ENCODE measurements around the gene NSMCE1. TPM values are rescaled to one million over a fixed set of nuclear protein-coding genes. Genes with fewer than 3 reads are reported as not detected.

The NSMCE1 gene
- total and polyA plus RNA-seq, 2 of the 8 experiments (the other 6 are each of a cell fraction or from before 2014, with no cell fraction given) = 8.1 to 16.6 TPM

DNA sequence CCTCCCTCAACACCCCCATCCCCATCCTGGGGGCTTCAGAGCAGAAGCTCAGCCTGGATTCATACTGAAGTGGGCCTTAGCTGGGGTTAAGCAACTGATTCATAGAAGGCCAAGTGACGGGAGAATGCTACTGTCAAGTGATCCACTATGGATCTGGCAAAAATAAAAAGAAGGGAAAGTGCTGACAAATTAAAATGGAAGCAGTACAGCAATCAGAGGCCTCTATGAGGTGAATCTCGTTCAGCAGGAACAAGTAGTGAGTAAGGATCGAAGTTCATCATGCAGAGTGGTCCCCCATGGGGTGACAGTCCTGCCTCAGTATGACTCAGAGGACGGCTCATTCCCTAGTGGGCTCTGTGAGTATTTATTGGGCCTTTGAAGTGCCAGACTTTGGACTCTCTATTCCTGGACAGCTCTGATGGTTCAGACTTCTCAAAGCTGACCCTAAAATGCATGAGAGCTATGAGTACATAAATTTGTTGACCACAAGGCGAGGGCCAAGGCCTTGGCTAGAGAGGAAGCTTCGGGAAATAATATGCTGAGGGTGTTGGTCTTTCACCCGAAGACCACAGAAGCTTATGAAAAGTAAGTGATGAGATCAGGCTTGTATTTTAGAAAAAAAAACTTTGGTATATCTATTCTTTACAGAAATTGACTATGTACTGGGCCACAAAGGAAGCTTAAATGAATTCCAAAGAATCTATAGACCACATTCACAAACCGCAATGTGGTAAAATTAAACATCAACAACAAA lies 5.3 kb upstream of the NSMCE1 start:
- no peaks in the 10 kb centered on the region for H3K27me3 ChIP-seq (replicated peaks in 1 of 4; ENCODE audit: control insufficient read depth in 3 of 4, extremely low read depth in 1 of 4, insufficient read depth in 3 of 4, low read length in 3 of 4)
- no peak overlapping the region for H3K4ac ChIP-seq (replicated peaks; ENCODE audit: insufficient read length, low read depth, low read length)
- peak overlapping the region; percentile 80; the same call in 1 of the 2 replicates for H2BK20ac ChIP-seq (ENCODE audit: low read length)
- no peak overlapping the region for H4K8ac ChIP-seq (ENCODE audit: extremely low read depth, insufficient read depth, low read length)
- no peak overlapping the region for H2AK5ac ChIP-seq (ENCODE audit: low read depth, low read length)
- H2AFZ ChIP-seq (ENCODE audit: low read length) = no peak overlapping the region
- no peaks in the 10 kb centered on the region for H4K20me1 ChIP-seq (replicated peaks in 1 of 2; ENCODE audit: control insufficient read depth in 1 of 2, insufficient read depth in 2 of 2, low read length in 2 of 2)
- no peak overlapping the region for H2BK15ac ChIP-seq (ENCODE audit: low read length)
- H2BK5ac ChIP-seq (ENCODE audit: low read depth, low read length) = no peak overlapping the region
- H3K23ac ChIP-seq (ENCODE audit: insufficient read length) = no peak overlapping the region
- H3K14ac ChIP-seq (ENCODE audit: insufficient read length) = no peak overlapping the region
- H2BK12ac ChIP-seq (ENCODE audit: low read depth, low read length) = no peak overlapping the region
- no peak overlapping the region for H3K4me3 ChIP-seq (ENCODE audit: extremely low read depth in 1 of 4, insufficient read depth in 2 of 4, low read depth in 3 of 4, low read length in 4 of 4)
- no peak overlapping the region for H3K4me2 ChIP-seq (ENCODE audit: insufficient read depth in 1 of 2, low read depth in 2 of 2, low read length in 2 of 2)
- TF ChIP-seq POLR2AphosphoS5 (IDR thresholded peaks at IDR 0.05; ENCODE audit: low read depth, low read length) (no peak), TEAD4 (IDR thresholded peaks at IDR 0.05; ENCODE audit: low read depth, low read length) (no peak), HDAC2 (IDR thresholded peaks at IDR 0.05; ENCODE audit: borderline replicate concordance in 1 of 2, low read depth in 2 of 2, low read length in 2 of 2) (no peak), SP1 (IDR thresholded peaks at IDR 0.05; ENCODE audit: low read depth, low read length) (no peak), BCL11A (IDR thresholded peaks at IDR 0.05; ENCODE audit: low read depth in 2 of 2, low read length in 2 of 2) (no peak)
- H3K23me2 ChIP-seq (ENCODE audit: low read depth, low read length) = peaks cover 1% of the 10 kb centered on the region; the same call in 1 of the 2 replicates
- no peak overlapping the region for H4K91ac ChIP-seq (replicated peaks; ENCODE audit: insufficient read length, low read length)
- H3K9me3 ChIP-seq (ENCODE audit: insufficient read depth in 2 of 2, low read depth in 1 of 2, low read length in 1 of 2) = no peaks in the 10 kb centered on the region
- H3K56ac ChIP-seq (replicated peaks; ENCODE audit: insufficient read length, low read depth, low read length) = no peak overlapping the region
- 90% methylated on average over 8 of the region's 8 CpGs; no CpG with 5 or more reads in 1 of the 2 experiments for WGBS, 2 experiments (ENCODE audit: extremely low coverage in 1 of 2, insufficient coverage in 1 of 2, insufficient read length in 1 of 2, insufficient replicate concordance in 2 of 2, low coverage in 1 of 2, low lambda C conversion rate in 2 of 2, missing lambda C conversion rate in 1 of 2)
- no peaks in the 10 kb centered on the region for H3K79me2 ChIP-seq (ENCODE audit: control insufficient read depth in 1 of 2, insufficient read depth in 2 of 2, low read length in 2 of 2)
- H4K5ac ChIP-seq (ENCODE audit: insufficient read length, low read depth, low read length) = no peak overlapping the region
- ChIA-PET CTCF (ENCODE audit: partially characterized antibody) (interaction anchor here (0.7 to 3.4 kb wide), 4 partner anchors 10 to 102 kb away, joined by 3 to 12 read pairs (median 4); no protein-coding TSS in a partner anchor), POLR2A (ENCODE audit: partially characterized antibody) (interaction anchor here (0.6 kb wide), 1 partner anchor 56 kb away, joined by 3 read pairs; no protein-coding TSS in a partner anchor)
- H3K18ac ChIP-seq (ENCODE audit: extremely low read depth, low read length) = no peak overlapping the region
- no peak for FAIRE-seq
- H3K4me1 ChIP-seq (replicated peaks in 1 of 4; ENCODE audit: control insufficient read depth in 3 of 4, insufficient read depth in 4 of 4, low read length in 3 of 4) = peaks cover 0 to 7% (median 0%) of the 10 kb centered on the region in 4 experiments; a peak in 2 of 7 replicates
- no peak overlapping the region for H2BK120ac ChIP-seq (replicated peaks; ENCODE audit: low read depth, low read length)
- no peak overlapping the region for H3K9ac ChIP-seq (replicated peaks in 1 of 4; ENCODE audit: extremely low read depth in 1 of 4, low read depth in 3 of 4, low read length in 3 of 4)
- DNase-seq (ENCODE audit: low read depth in 1 of 2, low spot score in 2 of 2) = peak in 1 of 2 experiments; percentile 30
- H3K79me1 ChIP-seq (ENCODE audit: low read depth, low read length) = no peaks in the 10 kb centered on the region
- H3K27ac ChIP-seq (ENCODE audit: low read depth, low read length) = no peak overlapping the region
- H3K36me3 ChIP-seq (ENCODE audit: control insufficient read depth in 2 of 4, insufficient read depth in 4 of 4, low read length in 3 of 4) = no peaks in the 10 kb centered on the region

All from H1 (cell line).